ACC112 (cell line): Measurements from ENCODE around the gene OCSTAMP.

Source experiments
- H2AFZ ChIP-seq: fragments of 200-600 bp; sonication (generic); one replicate; pipeline ENCODE4 v1.6.0; 2017; ENCODE audit warnings: antibody characterized with exemption, low read length; ENCODE audit not compliant: unreplicated experiment
- H3K27ac ChIP-seq: fragments of 200-600 bp; sonication (generic); 2 replicates; pipeline ENCODE4 v1.5.1; 2014; ENCODE audit warnings: low read depth, mild to moderate bottlenecking, antibody characterized with exemption, low read length, moderate library complexity
- H3K27me3 ChIP-seq: fragments of 200-600 bp; sonication (generic); 2 replicates; pipeline ENCODE4 v1.6.1; 2014; ENCODE audit warnings: mild to moderate bottlenecking, antibody characterized with exemption, low read length, moderate library complexity, mixed read lengths; ENCODE audit not compliant: insufficient read depth
- H3K36me3 ChIP-seq: fragments of 200-600 bp; sonication (generic); 2 replicates; pipeline ENCODE4 v1.6.1; 2016; ENCODE audit warnings: mild to moderate bottlenecking, antibody characterized with exemption, low read length, moderate library complexity, mixed read lengths; ENCODE audit not compliant: insufficient read depth
- H3K4me1 ChIP-seq: fragments of 200-600 bp; sonication (generic); one replicate; pipeline ENCODE4 v1.6.1; 2016; ENCODE audit warnings: low read length, mixed read lengths; ENCODE audit not compliant: insufficient read depth, unreplicated experiment, control insufficient read depth
- H3K4me3 ChIP-seq: fragments of 200-600 bp; sonication (generic); 2 replicates; pipeline ENCODE4 v1.5.1; 2014; ENCODE audit warnings: mild to moderate bottlenecking, low read depth, low read length
- H3K79me2 ChIP-seq: fragments of 200-600 bp; sonication (generic); one replicate; pipeline ENCODE4 v1.6.0; 2016; ENCODE audit warnings: low read length; ENCODE audit not compliant: control insufficient read depth, unreplicated experiment, insufficient read depth

The OCSTAMP gene

GRCh38 chr20:46583411-46584214 is 33.2 kb upstream of the OCSTAMP start:
- no peak overlapping the region for H2AFZ ChIP-seq
- H3K4me3 ChIP-seq = no peak overlapping the region
- H3K27me3 ChIP-seq = peaks cover 24% of the 10 kb centered on the region
- H3K27ac ChIP-seq = no peak overlapping the region
- H3K36me3 ChIP-seq = no peaks in the 10 kb centered on the region
- no peaks in the 10 kb centered on the region for H3K4me1 ChIP-seq
- no peaks in the 10 kb centered on the region for H3K79me2 ChIP-seq

GRCh38 chr20:46582648-46583047 is 32.2 kb upstream of the OCSTAMP start:
- Histone ChIP-seq H3K79me2 (no peaks in the 10 kb centered on the region), H3K4me1 (no peaks in the 10 kb centered on the region), H3K27ac (no peak overlapping the region), H3K27me3 (peaks cover 22% of the 10 kb centered on the region), H3K36me3 (no peaks in the 10 kb centered on the region), H2AFZ (no peak overlapping the region), H3K4me3 (no peak overlapping the region)

- no peaks in the 10 kb centered on the region for H3K4me1 ChIP-seq
- H3K27ac ChIP-seq = no peak overlapping the region
- no peak overlapping the region for H3K4me3 ChIP-seq
- H2AFZ ChIP-seq = no peak overlapping the region
- no peaks in the 10 kb centered on the region for H3K79me2 ChIP-seq
- peaks cover 19% of the 10 kb centered on the region for H3K27me3 ChIP-seq
- H3K36me3 ChIP-seq = no peaks in the 10 kb centered on the region
Observed at GRCh38 chr20:46581391-46581790, 30.9 kb upstream of the OCSTAMP start.

- H3K36me3 ChIP-seq = no peaks in the 10 kb centered on the region
- peaks cover 19% of the 10 kb centered on the region for H3K27me3 ChIP-seq
- no peaks in the 10 kb centered on the region for H3K4me1 ChIP-seq
- no peak overlapping the region for H2AFZ ChIP-seq
- H3K27ac ChIP-seq = no peak overlapping the region
- H3K79me2 ChIP-seq = no peaks in the 10 kb centered on the region
- H3K4me3 ChIP-seq = no peak overlapping the region
Observed at GRCh38 chr20:46580613-46581205, 30.3 kb upstream of the OCSTAMP start.

- Histone ChIP-seq H3K27ac (no peak overlapping the region), H3K4me3 (no peak overlapping the region), H3K4me1 (no peaks in the 10 kb centered on the region), H3K79me2 (no peaks in the 10 kb centered on the region), H2AFZ (no peak overlapping the region), H3K27me3 (peaks cover 14% of the 10 kb centered on the region), H3K36me3 (no peaks in the 10 kb centered on the region)
Observed at GRCh38 chr20:46578745-46579144, 28.3 kb upstream of the OCSTAMP start.

GRCh38 chr20:46576774-46577395 is 26.4 kb upstream of the OCSTAMP start:
- no peaks in the 10 kb centered on the region for H3K79me2 ChIP-seq
- peaks cover 18% of the 10 kb centered on the region for H3K27me3 ChIP-seq
- H3K4me3 ChIP-seq = no peak overlapping the region
- H3K36me3 ChIP-seq = no peaks in the 10 kb centered on the region
- H3K27ac ChIP-seq = no peak overlapping the region
- no peak overlapping the region for H2AFZ ChIP-seq
- no peaks in the 10 kb centered on the region for H3K4me1 ChIP-seq

- no peak overlapping the region for H3K27ac ChIP-seq
- peaks cover 20% of the 10 kb centered on the region for H3K27me3 ChIP-seq
- H3K79me2 ChIP-seq = no peaks in the 10 kb centered on the region
- no peaks in the 10 kb centered on the region for H3K4me1 ChIP-seq
- no peaks in the 10 kb centered on the region for H3K36me3 ChIP-seq
- H2AFZ ChIP-seq = no peak overlapping the region
- H3K4me3 ChIP-seq = no peak overlapping the region
Observed at GRCh38 chr20:46575937-46576461, 25.5 kb upstream of the OCSTAMP start.

- H3K27me3 ChIP-seq = peaks cover 26% of the 10 kb centered on the region
Observed at GRCh38 chr20:46575394-46575793, 24.9 kb upstream of the OCSTAMP start.

GRCh38 chr20:46573788-46574584 is 23.5 kb upstream of the OCSTAMP start:
- Histone ChIP-seq H3K27me3 (peaks cover 29% of the 10 kb centered on the region), H3K4me1 (no peaks in the 10 kb centered on the region), H3K4me3 (no peak overlapping the region), H3K36me3 (no peaks in the 10 kb centered on the region), H3K79me2 (no peaks in the 10 kb centered on the region), H3K27ac (no peak overlapping the region), H2AFZ (no peak overlapping the region)

More at GRCh38 chr20:46575394-46575793, 24.9 kb upstream of the OCSTAMP start:
- no peaks in the 10 kb centered on the region for H3K4me1 ChIP-seq
- no peaks in the 10 kb centered on the region for H3K36me3 ChIP-seq
- H3K79me2 ChIP-seq = no peaks in the 10 kb centered on the region
- H3K27ac ChIP-seq = no peak overlapping the region
- no peak overlapping the region for H3K4me3 ChIP-seq
- H2AFZ ChIP-seq = no peak overlapping the region

GRCh38 chr20:46573234-46573633 is 22.8 kb upstream of the OCSTAMP start:
- Histone ChIP-seq H2AFZ (no peak overlapping the region), H3K79me2 (no peaks in the 10 kb centered on the region), H3K4me1 (no peaks in the 10 kb centered on the region), H3K27ac (no peak overlapping the region), H3K36me3 (no peaks in the 10 kb centered on the region), H3K4me3 (no peak overlapping the region), H3K27me3 (peaks cover 29% of the 10 kb centered on the region)
